Measurements from ENCODE around the gene TULP4. TPM values are rescaled to one million over a fixed set of nuclear protein-coding genes. Genes with fewer than 3 reads are reported as not detected.
"Not testable (repeated sequence)": the region's sequence is repeated elsewhere in the genome, so short reads cannot be mapped to it uniquely, and the experiment has no call there.

The TULP4 gene
- total RNA-seq, 1 donor from 2014 or later = 55.1 TPM

DNA sequence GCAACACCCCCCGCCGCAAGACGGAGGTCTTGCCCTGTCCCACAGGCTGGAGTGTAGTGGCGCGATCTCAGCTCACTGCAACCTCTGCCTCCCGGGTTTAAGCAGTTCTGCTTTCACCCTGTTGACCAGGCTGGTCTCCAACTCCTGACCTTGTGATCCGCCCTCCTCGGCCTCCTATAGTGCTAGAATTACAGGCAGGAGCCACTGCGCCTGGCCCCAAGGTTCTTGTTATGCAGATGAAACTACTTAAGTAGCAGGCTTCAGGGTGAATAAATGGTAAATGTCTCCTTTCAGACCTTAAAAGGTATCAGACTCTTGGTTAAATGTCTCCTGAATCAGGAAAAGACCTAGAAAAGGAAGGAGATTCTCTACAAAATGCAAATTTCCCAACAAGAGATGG, 152.2 kb downstream of the TULP4 start:
- no peak for DNase-seq (ENCODE audit: low read depth in 2 of 2)

DNA sequence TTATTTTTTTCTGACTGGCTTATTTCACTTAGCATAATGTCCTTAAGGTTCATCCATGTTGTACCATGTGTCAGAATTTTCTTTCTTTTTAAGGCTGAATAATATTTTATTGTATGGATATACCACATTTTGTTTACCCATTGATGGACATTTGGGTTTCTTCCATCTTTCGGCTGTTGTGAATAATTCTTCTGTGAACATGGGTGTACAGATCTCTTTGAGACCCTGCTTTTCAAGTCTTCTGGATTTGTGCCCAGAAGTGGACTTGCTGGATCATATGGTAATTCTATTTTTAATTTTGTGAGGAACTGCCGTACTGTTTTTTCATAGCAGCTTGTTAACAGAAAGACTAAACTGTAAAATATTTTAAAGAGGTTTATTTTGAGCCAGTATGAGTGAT, 153.0 kb downstream of the TULP4 start:
- DNase-seq (ENCODE audit: low read depth in 2 of 2) = no peak

DNA sequence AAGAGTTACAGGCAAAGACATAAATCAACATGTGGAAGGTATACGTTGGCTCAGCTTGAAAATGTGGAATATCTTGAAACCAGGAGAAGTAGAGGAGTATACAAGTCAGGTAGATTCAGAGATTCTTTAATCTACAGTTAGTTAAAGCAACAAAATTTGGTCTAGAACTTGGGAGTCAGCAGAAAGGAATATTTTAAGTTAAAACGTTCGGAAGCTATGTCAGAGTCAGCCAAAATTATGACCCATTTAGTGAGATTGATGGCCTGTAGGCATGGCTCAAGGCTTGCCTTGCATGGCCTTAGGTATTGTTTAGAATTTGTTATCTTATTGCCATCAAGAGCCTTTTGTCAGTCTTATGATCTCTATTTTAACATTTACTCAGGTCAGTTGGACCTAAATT, 153.5 kb downstream of the TULP4 start:
- no peak for DNase-seq (ENCODE audit: low read depth in 2 of 2)

DNA sequence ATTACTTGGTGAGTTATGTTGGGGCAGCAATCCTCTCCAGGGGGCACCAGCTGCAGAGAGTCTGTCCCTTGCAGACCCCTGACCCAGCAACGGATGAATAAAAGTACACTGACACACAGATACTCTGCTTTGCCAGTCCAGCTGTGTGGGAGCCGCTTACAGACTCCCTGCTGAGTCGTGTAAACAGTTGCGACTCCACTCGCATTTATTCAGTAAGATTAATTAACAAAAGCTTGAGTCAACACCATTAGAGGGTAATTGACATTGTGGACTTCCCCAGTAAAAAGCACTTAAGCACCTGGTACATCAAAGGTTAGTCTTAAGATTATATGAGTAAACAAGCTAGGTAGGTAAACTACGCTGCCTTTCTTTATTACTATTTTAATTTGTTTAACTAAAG, 155.7 kb downstream of the TULP4 start:
- no peak for DNase-seq (ENCODE audit: low read depth in 2 of 2)

DNA sequence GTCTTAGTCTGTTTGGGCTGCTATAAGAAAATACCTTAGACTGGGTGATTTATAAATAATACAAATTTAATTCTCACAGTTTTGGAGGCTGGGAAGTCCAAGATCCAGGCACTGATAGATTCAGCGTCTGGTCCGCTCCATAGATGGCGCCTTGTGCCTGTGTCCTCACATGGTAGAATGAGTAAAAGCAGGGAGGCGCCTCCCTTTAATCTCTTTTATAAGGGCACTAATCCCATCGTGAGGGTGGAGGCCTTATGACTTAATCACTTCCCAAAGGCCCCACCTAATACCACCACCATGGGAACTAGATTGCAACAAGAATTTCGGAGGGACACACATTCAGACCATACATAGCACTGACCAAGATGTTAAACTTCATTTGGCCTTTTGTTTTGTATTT, 156.4 kb downstream of the TULP4 start:
- DNase-seq (ENCODE audit: low read depth in 2 of 2) = no peak

DNA sequence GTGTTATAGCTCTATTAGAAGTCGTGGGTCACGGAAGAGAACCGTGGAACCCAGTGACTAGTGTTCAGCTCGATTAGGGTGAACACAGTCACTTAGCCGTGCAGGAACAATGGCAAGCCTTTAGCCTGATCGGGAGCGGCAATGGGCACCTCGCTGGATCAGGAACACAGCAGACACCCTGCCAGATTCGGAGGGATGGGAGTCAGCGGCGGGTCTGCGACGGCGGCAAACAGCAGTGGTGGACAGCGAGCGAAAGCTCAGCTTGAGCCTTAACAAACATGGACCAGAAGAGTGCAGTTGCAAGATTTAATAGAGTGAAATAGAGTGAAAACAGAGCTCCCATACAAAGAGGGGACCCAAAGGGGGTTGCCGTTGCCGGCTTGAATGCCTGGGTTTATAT, 157.8 kb downstream of the TULP4 start:
- DNase-seq (ENCODE audit: low read depth in 2 of 2) = not testable (repeated sequence)

DNA sequence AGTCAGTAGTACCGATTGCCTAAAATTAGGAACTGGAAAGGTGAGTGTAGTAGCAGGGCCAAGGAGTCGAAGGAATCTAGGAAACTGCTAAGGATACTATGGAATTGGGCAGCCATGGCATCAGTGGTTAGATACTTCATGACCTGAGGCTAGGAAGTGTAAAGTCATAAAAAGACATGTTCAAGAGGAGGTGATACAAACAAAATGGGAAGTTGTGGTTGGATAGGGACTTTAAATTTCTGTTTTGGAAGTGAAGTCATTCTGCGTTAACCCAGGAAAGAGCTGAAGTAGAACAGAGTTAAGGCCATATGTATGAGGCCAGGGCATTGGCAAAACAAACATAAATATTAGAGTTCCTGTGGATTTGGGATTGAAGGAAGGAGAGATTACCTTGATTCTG, 159.1 kb downstream of the TULP4 start:
- DNase-seq (ENCODE audit: low read depth in 2 of 2) = no peak

DNA sequence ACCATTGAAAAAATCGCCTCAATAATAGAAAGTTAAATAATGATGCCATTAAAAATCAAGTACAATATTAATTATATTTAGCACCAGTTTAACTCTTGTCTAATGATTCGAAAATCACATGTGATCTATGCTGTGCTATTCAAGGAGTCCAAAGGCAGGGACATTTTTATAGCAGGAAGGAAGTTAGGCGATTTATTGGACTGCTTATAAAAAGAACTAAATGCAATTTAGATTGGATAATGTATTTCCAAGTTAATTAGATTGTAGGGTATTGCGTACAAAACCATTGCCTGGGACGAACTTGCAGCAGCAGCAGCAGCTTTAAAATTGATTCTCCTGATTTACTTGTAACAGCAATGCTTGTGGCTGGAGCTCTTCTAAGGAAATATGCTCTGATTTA, 160.2 kb downstream of the TULP4 start:
- no peak for DNase-seq (ENCODE audit: low read depth in 2 of 2)

DNA sequence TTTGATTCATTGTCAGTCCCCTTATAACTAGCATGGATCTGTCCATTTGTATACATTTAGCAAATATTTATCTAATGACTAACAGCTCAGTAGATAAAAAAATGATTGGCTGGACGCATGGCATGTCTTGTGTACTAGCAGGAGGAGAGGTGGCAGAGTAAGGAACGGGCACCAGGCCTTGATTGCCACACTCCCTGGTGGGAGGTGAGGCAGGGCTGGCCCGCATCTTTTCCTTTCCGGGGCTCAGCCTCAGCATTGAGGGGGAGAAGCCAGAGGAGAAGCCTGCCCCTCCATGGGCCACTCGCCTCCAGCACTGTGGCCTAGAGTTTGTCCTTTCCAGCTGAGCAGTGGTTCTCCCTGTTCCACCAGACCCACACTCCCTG, 162.7 kb downstream of the TULP4 start:
- DNase-seq (ENCODE audit: low read depth in 2 of 2) = no peak

DNA sequence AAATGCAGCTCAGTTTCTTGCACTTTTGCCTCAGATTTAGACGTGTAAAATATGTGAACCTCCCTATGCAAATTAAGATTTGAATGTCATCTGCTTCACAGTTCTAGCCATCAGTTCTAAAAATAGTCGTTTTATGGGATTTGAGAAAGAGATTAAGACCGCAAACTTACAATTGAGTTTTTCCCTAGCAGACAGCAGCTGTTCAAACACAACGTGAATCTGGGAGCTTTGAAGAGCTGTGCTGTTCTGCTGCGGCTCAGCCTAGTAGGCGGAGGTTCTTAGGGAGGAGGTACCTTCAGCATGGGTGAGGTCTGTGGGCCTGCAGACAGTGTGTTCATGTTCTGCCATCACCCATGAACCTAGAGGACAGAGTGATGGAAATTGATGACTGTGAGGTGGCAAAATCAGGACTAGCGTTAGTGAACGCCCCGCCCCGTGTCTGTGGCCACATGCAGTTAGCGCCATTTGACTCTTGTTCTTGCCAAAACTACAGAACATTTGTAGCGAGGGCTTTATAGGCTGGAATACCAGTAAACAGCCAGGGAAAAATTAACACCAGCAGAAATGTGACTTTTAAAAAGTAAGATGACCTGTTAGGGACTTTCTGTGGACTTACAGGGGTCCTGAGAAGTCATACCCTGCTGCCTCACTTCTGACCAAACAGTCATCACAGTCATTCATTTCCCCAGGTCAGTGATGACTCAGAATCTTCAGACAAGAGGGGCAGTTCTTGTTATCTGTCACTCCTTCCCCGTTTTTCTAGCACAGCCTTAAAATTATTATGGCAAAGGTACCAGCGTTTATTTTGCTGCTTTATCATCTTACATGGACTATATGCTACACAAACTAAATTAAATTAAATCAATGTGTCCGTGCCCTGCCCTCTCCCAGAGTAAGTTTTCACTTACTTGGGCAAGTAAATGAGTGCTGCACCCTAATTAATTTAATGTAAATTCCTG, 163.4 kb downstream of the TULP4 start:
- peak in 1 of 2 donors; percentile 59 for DNase-seq (ENCODE audit: low read depth in 2 of 2)

DNA sequence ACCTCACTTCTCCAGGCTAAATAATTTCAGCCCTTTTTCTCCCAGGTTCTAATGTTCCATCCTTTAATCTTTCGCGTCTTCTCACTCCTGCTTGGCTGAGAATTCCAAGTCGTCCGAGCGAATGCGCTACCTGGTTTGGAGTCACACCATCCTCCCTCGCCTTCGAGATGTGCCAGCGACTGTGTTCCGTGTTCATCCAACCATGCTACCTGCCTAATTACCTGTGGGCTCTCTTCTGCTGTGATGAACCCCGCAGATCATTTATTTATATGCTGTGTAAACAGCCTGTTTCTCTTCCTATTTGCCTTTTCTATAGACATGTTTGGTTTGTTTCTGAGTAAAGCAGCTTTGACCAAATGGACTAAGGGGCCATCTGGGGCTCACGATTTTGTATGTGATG, 164.1 kb downstream of the TULP4 start:
- DNase-seq (ENCODE audit: low read depth in 2 of 2) = no peak

DNA sequence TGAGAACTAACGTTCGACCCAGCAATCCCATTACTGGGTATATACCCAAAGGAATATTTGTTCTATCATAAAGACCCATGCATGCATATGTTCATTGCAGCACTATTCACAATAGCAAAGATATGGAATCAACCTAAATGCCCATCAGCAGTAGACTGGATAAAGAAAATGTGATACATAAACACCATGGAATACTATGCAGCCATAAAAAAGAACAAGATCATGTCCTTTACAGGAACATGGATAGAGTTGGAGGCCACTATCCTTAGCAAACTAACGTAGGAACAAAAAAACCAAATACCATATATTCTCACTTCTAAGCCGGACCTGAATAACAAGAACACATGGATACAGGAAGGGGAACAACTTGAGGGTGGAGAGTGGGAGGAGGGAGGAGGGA, 165.5 kb downstream of the TULP4 start:
- DNase-seq (ENCODE audit: low read depth in 2 of 2) = not testable (repeated sequence)

DNA sequence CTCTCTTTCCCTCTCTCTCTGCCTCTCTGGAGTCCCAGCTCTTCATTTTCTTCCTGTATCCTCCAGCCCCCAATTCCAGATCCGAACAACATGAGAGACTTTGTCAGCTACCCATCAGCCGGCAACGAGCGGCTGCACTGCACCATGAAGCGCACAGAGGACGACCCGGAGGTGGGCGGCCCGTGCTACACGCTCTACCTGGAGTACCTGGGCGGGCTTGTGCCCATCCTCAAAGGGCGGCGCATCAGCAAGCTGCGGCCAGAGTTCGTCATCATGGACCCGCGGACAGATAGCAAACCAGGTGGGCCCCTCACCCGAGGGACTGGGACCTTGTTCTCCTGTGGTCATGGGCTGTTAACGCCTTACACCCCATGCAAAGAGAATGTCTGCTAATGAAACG, 168.7 kb downstream of the TULP4 start:
- DNase-seq (ENCODE audit: low read depth in 2 of 2) = no peak

DNA sequence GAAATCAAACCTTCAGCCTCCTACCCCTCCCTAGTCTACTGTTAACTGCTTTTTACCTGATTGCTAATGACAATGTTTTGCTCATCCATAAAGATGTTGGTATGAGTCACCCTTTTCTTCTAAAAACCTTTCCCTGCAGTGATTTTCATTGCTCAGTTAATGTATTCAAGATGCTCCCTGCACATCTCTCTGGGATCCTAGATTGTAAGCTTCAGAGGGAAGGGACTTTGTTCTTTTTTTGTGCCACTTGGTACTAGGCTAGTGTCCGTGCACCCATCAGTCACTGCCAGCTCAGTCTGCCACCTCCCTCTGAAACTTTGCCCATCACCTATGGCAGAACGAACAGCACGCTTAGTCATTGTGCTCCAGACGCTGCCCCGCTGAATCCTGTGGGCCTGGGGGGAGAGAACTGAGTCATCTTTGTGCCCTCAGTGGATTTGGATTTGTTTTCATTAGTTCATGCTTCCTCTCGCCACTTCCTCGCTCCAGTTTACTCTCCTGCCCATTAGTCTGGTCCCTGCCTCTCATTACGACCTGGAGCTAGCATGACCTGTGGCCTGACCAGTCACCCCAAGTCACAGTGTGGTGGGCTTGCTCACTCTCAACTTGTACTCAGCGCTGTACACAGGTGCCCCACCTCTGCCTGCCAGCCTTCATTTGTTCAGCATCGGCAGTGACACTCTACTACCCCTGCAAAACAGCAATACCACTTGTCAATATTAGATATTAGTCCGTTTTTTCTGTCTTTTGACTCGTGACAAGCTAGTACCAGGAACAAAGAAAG, 169.6 kb downstream of the TULP4 start:
- peak in 1 of 2 donors; percentile 90 for DNase-seq (ENCODE audit: low read depth in 2 of 2)

DNA sequence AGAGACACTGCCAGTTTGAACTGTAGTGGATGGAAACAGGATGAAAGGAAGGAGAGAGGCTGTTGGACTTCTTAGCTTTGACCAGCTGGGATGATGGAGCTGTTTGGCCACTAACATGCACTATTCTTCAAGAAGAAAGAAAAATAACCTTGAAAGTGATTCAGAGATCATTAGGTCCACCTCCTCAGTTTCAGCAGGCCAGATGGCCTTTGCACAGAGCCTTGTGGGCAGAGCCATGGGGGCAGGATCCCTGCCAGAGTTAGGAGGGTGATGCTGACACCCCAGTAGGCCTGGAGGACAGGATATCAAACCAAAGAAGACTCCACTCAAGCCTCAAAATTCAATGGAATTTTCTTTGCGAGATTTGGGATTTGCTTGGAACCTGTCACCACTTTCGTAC, 173.2 kb downstream of the TULP4 start:
- no peak for DNase-seq (ENCODE audit: low read depth in 2 of 2)

DNA sequence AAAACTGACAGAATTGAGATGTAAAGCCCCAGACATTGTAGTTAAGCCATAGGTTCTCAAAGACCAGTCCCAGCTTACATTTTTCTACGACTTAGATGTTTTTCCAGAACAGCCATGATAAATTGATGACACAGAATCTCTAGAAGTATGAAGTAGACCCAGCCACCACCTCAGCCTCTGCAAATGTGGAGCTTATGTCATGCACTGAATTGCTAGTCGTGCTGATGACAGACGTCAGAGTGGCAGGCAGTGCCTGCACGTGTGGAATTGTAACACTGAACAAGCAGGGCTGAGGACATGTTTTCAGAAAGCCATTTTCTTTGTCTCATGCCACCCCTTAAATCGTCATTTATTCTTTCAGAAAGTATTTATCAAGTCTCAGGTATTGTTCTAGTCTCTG, 175.2 kb downstream of the TULP4 start:
- DNase-seq (ENCODE audit: low read depth in 2 of 2) = no peak

DNA sequence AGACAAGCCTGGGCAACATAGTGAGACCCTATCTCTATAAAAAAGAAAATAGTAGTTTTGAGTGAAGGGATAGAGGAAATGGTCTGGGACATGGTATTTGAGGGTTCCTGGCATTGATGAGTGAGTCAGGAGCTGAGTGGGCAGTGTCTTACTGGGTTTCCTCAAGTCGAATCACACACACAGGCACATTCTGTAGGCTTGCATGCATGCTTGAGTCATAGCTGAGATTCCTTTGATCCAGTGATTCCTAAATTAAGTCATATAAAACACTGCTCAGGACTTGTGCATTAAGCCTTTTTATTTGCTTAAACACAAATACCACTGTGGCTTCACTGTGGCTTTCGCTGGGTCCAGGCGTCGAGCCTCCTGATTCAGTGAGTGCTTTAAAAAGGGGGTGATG, 175.8 kb downstream of the TULP4 start:
- peak in 1 of 2 donors; percentile 72 for DNase-seq (ENCODE audit: low read depth in 2 of 2)

DNA sequence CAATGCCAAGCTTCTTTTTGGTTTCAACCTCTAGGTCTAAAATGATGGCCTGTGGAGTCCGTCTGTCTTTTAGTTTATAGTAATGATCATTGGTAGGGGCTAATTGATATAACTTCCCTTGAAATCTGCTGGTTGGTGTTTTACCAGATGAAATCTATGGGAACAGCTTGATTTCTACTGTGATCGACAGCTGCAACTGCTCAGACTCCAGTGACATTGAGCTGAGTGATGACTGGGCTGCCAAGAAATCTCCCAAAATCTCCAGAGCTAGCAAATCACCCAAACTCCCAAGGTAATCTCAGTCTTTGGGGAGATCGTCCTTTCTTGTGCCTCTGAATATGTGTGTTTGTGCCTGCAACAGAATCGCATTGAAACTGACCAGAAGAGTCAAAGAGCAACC, 177.2 kb downstream of the TULP4 start:
- no peak for DNase-seq (ENCODE audit: low read depth in 2 of 2)

DNA sequence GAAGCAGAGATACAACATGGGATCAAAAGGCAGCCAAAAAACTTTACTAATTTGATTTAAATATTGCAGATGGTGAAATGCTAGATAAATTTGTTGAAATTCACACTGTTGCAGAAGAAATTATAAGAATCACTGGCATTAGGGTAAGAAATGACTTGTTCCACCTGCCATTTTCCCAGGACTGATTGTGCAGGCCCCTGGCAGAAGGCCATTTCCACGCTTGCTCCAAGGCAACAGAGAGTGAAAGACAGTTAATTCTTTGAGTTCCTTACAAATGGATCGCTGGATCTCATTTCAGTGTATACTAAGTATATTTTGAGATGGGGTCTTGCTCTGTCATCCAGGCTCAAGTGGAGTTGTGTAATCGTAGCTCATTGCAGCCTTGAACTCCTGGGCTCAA, 180.6 kb downstream of the TULP4 start:
- DNase-seq (ENCODE audit: low read depth in 2 of 2) = no peak

DNA sequence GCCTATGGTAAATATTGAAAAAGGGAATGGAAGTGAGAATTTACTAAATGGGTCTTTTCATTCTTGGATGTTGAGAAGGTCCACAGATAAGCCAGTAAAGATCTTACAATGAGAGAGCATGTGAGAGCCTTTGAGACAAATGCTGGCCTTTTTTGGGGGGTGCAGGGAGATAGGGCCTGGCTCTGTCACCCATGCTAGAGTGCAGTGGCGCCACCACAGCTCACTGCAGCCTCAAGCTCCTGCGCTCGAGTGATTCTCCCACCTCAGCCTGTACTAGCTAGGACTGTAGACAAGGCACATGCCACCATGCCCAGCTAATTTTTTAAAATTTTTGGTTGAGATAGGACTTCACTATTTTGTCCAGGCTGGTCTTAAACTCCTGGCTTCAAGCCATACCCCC, 184.4 kb downstream of the TULP4 start:
- no peak for DNase-seq (ENCODE audit: low read depth in 2 of 2)

DNA sequence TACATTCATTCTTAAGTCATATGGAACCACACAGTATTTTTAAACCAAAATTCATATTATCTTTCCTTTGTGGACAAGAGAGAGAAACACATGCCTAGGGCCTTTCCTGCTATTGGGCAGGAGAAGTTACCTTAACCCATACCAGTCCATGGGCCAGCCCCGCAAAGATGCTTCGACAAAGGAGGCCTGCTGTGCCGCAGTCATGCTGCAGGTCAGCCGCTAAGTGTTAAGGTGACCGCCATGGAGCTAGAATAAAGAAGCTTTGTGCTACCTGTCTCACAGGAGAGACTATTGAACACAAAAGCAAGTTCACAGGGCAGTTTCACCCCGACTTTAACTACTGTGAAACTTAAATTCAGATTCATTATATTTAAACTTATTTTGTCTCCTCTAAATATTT, 185.4 kb downstream of the TULP4 start:
- DNase-seq (ENCODE audit: low read depth in 2 of 2) = no peak

DNA sequence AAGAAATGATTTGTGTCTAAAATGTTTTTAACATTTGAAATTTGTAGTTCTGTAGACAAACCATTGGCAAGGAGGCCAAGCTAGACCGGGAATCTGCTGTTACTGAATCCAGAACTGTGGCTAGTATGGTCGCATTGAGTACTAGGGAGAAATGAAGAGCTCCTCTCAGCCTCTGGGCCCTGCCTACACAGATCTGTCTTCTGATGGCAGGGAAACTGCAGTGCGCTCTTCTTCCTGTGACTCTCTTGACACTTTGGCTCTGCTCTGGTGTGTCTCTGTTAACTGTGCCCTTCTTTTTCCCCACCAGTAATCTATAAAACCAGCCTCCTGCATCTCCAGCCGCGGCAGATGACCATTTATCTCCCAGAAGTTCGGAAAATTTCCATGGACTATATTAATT, 186.1 kb downstream of the TULP4 start:
- no peak for DNase-seq (ENCODE audit: low read depth in 2 of 2)

DNA sequence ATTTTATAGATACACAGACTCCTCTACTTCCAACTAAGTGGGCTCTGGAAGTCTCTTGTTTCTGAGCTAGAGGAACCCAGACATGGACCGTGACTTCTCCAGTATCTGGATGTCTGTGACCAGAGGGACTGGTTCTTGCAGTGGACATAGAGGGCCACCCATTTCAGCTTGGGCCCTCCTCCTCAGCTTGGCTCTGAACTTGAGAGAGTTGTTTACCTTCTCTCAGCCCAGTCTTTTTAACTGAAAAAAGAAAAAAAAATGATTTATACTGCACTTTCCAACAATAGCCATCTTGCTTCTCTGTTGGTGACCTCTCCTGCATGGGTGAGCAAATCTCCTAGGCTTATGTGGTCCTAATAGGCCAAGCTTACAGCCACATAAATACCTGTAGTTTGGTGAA, 187.3 kb downstream of the TULP4 start:
- DNase-seq (ENCODE audit: low read depth in 2 of 2) = no peak
